Neural progenitor cell (in vitro differentiated cells): ENCODE measurements around the gene GNAI3. TPM values are rescaled to one million over a fixed set of nuclear protein-coding genes. Genes with fewer than 3 reads are reported as not detected.

ENCODE experiments used
- DNase-seq: peaks from one replicate; pipeline ENCODE4 v3.0.0-alpha.2; 2016; ENCODE audit warnings: low spot score
- H2AFZ ChIP-seq: fragments of 200-600 bp; sonication (generic); replicated peaks from 2 replicates; pipeline ENCODE4 v1.6.1; 2016; ENCODE audit warnings: antibody characterized with exemption
- H3F3A ChIP-seq: fragments of 200-600 bp; sonication (generic); 2 replicates; pipeline ENCODE4 v1.6.1; 2016; ENCODE audit warnings: antibody characterized with exemption, low read depth
- H3K27ac ChIP-seq: fragments of 200-600 bp; sonication (generic); 2 replicates; pipeline ENCODE4 v1.5.1; 2016; ENCODE audit warnings: mild to moderate bottlenecking
- H3K27me3 ChIP-seq: fragments of 200-600 bp; sonication (generic); 2 replicates; pipeline ENCODE4 v1.6.1; 2016; ENCODE audit warnings: mild to moderate bottlenecking, moderate library complexity
- H3K36me3 ChIP-seq: fragments of 200-600 bp; sonication (generic); 2 replicates; pipeline ENCODE4 v1.5.1; 2016
- H3K4me1 ChIP-seq: fragments of 200-600 bp; sonication (generic); 2 replicates; pipeline ENCODE4 v1.6.1; 2016; ENCODE audit warnings: mixed run types
- H3K4me2 ChIP-seq: fragments of 200-600 bp; sonication (generic); 2 replicates; pipeline ENCODE4 v1.6.1; 2016
- H3K4me3 ChIP-seq: fragments of 200-600 bp; sonication (generic); 2 replicates; pipeline ENCODE4 v1.5.1; 2016
- H3K79me2 ChIP-seq: fragments of 200-600 bp; sonication (generic); 2 replicates; pipeline ENCODE4 v1.6.1; 2016; ENCODE audit warnings: low read depth
- H3K9ac ChIP-seq: fragments of 200-600 bp; sonication (generic); 2 replicates; pipeline ENCODE4 v1.6.1; 2016
- H3K9me3 ChIP-seq: fragments of 200-600 bp; sonication (generic); 2 replicates; pipeline ENCODE4 v1.5.1; 2016; ENCODE audit warnings: low read depth
- H4K20me1 ChIP-seq: fragments of 200-600 bp; sonication (generic); 2 replicates; pipeline ENCODE4 v1.6.1; 2016; ENCODE audit warnings: low read depth
- H3K27ac Mint-ChIP-seq: 3 replicates; pipeline ENCODE4 v1.8.0; 2021; ENCODE audit warnings: mixed read lengths
- H3K27me3 Mint-ChIP-seq: 2 replicates; pipeline ENCODE4 v1.8.0; 2022; ENCODE audit warnings: low read depth, mild to moderate bottlenecking, inconsistent platforms, moderate library complexity, mixed read lengths; ENCODE audit not compliant: insufficient read depth
- H3K36me3 Mint-ChIP-seq: 3 replicates; pipeline ENCODE4 v1.8.0; 2021; ENCODE audit warnings: mixed read lengths
- H3K4me1 Mint-ChIP-seq: 3 replicates; pipeline ENCODE4 v1.8.0; 2021; ENCODE audit warnings: mixed read lengths
- H3K4me3 Mint-ChIP-seq: 3 replicates; pipeline ENCODE4 v1.8.0; 2021; ENCODE audit warnings: mild to moderate bottlenecking, moderate library complexity, mixed read lengths
- H3K9me3 Mint-ChIP-seq: 3 replicates; pipeline ENCODE4 v1.8.0; 2020; ENCODE audit warnings: mixed read lengths
- EZH2 ChIP-seq: fragments of 200-600 bp; sonication (generic); IDR thresholded peaks from 2 replicates; pipeline ENCODE4 v1.6.1; 2017; ENCODE audit warnings: antibody characterized with exemption, mild to moderate bottlenecking, moderate library complexity
- EZH2phosphoT487 ChIP-seq: fragments of 200-600 bp; sonication (generic); IDR thresholded peaks from 2 replicates; pipeline ENCODE4 v1.6.1; 2017; ENCODE audit warnings: antibody characterized with exemption
- total RNA-seq: library from RNA; depleted of rRNA; stranded (reverse); fragments of >200 nt; gene quantifications from 2 replicates; pipeline ENCODE4 v1.2.3, GENCODE V29; 2015; ENCODE audit warnings: low replicate concordance
- TF ChIP-seq, protein P1 (sequence below): fragments of 200-600 bp; sonication (generic); IDR thresholded peaks from 2 replicates; pipeline ENCODE4 v1.5.1; 2017; ENCODE audit warnings: antibody characterized with exemption, mild to moderate bottlenecking

Gene GNAI3
- total RNA-seq, 1 donor from 2014 or later, result 15.4 TPM

DNA sequence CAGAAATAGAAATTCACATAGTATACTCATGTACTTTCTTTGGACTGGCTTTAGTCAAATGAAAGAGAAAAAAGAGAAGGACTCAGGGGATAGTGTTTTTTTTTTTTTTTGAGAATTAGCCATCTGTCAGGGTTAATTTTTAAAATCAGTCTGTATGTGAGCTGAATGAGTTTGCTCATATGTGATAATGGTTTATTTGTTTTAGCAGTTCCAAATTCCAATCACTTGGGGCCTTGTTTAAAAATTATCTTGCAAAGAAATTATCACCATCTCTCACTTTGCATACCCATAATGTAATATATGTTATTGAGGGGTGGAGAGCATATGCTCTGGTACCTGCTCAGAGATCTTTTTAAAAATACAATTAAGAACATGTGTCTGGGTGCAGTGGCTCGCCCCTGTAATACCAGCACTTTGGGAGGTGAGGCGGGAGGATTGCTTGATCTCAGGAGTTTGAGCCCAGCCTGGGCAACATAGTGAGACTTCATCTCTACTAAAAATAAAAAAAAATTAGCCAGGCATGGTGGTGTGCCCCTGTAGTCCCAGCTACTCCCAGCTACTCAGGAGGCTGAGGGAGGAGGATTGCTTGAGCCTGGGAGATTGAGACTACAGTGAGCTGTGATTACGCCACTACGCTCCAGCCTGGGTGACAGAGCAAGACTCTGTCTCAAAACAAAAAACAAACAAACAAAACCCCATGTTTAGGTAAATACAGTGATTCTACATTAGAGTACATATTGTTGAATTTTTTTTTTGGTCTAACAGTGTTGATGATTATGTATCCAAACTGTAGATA, 19.7 kb downstream of the GNAI3 start:
- H3K9me3 Mint-ChIP-seq, result no peaks in the 10 kb centered on the region

DNA sequence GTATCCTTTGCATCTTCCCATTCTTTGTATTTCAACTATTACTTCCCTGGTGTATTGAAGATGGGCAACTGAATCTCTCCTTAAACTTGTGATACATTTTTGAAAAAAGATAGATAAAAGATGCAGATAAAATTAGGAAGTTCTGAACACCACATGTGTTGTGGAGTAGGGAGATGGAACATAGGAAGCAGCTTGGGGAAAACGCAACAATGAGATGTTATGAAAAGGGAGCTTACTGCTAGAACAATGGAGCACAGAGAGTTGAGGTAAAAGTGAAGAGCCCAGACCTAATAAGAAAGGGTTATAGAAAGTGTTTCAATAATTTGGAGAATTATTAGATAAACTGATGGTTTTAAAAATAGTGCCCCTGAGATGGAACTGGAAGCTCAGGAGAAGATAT, 20.9 kb downstream of the GNAI3 start:
- peaks cover 17% of the 10 kb centered on the region for H3K4me1 ChIP-seq
- H3K4me2 ChIP-seq, result peak overlapping the region; percentile 34
- no peaks in the 10 kb centered on the region for H3K9me3 Mint-ChIP-seq
- peaks cover 14% of the 10 kb centered on the region for H3F3A ChIP-seq
- H3K4me3 Mint-ChIP-seq, result no peak overlapping the region
- H3K27me3 Mint-ChIP-seq, result no peaks in the 10 kb centered on the region
- H3K36me3 ChIP-seq, result no peaks in the 10 kb centered on the region
- TF ChIP-seq EZH2phosphoT487, result no peak
- TF ChIP-seq EZH2, result no peak
- TF ChIP-seq, protein P1, sequence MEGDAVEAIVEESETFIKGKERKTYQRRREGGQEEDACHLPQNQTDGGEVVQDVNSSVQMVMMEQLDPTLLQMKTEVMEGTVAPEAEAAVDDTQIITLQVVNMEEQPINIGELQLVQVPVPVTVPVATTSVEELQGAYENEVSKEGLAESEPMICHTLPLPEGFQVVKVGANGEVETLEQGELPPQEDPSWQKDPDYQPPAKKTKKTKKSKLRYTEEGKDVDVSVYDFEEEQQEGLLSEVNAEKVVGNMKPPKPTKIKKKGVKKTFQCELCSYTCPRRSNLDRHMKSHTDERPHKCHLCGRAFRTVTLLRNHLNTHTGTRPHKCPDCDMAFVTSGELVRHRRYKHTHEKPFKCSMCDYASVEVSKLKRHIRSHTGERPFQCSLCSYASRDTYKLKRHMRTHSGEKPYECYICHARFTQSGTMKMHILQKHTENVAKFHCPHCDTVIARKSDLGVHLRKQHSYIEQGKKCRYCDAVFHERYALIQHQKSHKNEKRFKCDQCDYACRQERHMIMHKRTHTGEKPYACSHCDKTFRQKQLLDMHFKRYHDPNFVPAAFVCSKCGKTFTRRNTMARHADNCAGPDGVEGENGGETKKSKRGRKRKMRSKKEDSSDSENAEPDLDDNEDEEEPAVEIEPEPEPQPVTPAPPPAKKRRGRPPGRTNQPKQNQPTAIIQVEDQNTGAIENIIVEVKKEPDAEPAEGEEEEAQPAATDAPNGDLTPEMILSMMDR, result no peak
- DNase-seq, result no peak
- no peak overlapping the region for H2AFZ ChIP-seq
- no peaks in the 10 kb centered on the region for H3K9me3 ChIP-seq
- H4K20me1 ChIP-seq, result peaks cover 76% of the 10 kb centered on the region
- H3K4me3 ChIP-seq, result no peak overlapping the region
- H3K27ac Mint-ChIP-seq, result no peak overlapping the region
- H3K79me2 ChIP-seq, result peaks cover 97% of the 10 kb centered on the region
- H3K9ac ChIP-seq, result no peak overlapping the region
- H3K36me3 Mint-ChIP-seq, result no peaks in the 10 kb centered on the region
- peaks cover 2% of the 10 kb centered on the region for H3K4me1 Mint-ChIP-seq
- no peaks in the 10 kb centered on the region for H3K27me3 ChIP-seq
- H3K27ac ChIP-seq, result no peak overlapping the region

More for the DNA sequence above, 19.7 kb downstream of the GNAI3 start:
- Histone ChIP-seq H3K9ac (no peak overlapping the region), H3K4me1 (peaks cover 29% of the 10 kb centered on the region), H3F3A (peaks cover 24% of the 10 kb centered on the region), H3K27me3 (no peaks in the 10 kb centered on the region), H4K20me1 (peaks cover 82% of the 10 kb centered on the region), H2AFZ (no peak overlapping the region), H3K9me3 (no peaks in the 10 kb centered on the region), H3K4me2 (no peak overlapping the region), H3K27ac (no peak overlapping the region), H3K79me2 (peaks cover 100% of the 10 kb centered on the region), H3K4me3 (no peak overlapping the region), H3K36me3 (no peaks in the 10 kb centered on the region)
- no peak for TF ChIP-seq EZH2
- TF ChIP-seq, protein P1, result no peak
- no peak for TF ChIP-seq EZH2phosphoT487
- Mint-ChIP-seq H3K27ac (no peak overlapping the region), H3K36me3 (no peaks in the 10 kb centered on the region), H3K27me3 (no peaks in the 10 kb centered on the region), H3K4me3 (no peak overlapping the region), H3K4me1 (peaks cover 8% of the 10 kb centered on the region)
- DNase-seq, result no peak

DNA sequence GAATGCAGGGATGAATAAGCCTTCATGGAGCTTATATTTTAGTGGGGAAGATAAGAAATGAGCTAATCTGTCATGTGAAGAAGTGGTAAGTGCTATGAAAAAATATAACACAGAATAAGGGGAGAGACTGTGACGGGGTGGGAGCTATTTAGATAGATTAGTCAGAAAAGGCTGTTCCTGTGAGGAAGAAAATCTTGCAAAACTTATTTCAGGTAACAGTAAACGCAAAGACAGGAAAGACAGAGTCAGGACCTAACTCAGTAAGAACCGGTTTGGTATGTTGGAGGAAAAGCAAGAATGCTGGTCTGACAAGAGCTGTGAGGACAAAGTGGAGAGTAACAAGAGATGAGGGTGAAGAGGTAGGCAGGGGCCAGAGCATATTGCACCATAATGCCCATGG, 22.0 kb downstream of the GNAI3 start:
- Mint-ChIP-seq H3K36me3 (no peaks in the 10 kb centered on the region), H3K4me3 (no peak overlapping the region), H3K27ac (no peak overlapping the region), H3K4me1 (no peaks in the 10 kb centered on the region), H3K27me3 (no peaks in the 10 kb centered on the region), H3K9me3 (no peaks in the 10 kb centered on the region)
- peaks cover 91% of the 10 kb centered on the region for H3K79me2 ChIP-seq
- H3K36me3 ChIP-seq, result no peaks in the 10 kb centered on the region
- H3K4me1 ChIP-seq, result peaks cover 12% of the 10 kb centered on the region
- no peaks in the 10 kb centered on the region for H3K9me3 ChIP-seq
- no peak for DNase-seq
- H3K9ac ChIP-seq, result no peak overlapping the region
- peaks cover 66% of the 10 kb centered on the region for H4K20me1 ChIP-seq
- no peaks in the 10 kb centered on the region for H3K27me3 ChIP-seq
- no peak overlapping the region for H3K4me3 ChIP-seq
- H3F3A ChIP-seq, result peaks cover 11% of the 10 kb centered on the region
- H3K4me2 ChIP-seq, result no peak overlapping the region
- no peak overlapping the region for H2AFZ ChIP-seq
- no peak for TF ChIP-seq EZH2
- TF ChIP-seq, protein P1, result no peak
- no peak for TF ChIP-seq EZH2phosphoT487
- H3K27ac ChIP-seq, result no peak overlapping the region
